Middle frontal gyrus (tissue), 1 donor: Measurements from ENCODE around the gene CTTN.

Source experiments
- DNase-seq: peaks from one replicate; pipeline ENCODE4 v3.0.0-alpha.2; 2015; ENCODE audit warnings: low spot score; ENCODE audit errors: extremely low spot score

CTTN gene

GRCh38 chr11:70397983-70398833, at the start of gene CTTN:
TSS of gene CTTN (plus strand) at chr11:70398529. CDS start at chr11:70407298, 8,769 bp downstream.
- DNase-seq: no peak

DNA sequence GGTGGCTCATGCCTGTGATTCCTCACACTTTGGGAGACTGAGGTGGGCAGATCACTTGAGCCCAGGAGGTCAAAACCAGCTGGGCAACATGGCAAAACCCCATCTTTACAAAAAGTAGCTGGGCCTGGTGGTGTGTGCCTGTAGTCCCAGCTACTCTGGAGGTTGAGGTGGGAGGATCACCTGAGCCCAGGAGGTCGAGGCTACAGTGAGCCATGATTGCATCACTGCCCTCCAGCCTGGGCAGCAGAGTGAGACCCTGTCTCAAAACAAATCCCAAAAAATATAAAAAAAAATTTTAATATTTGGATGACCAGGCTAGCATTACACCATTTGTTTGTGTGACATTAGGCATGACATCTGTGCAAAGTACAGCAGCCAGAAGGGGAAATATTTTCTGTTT, 49.7 kb upstream of the CTTN start:
- no peak for DNase-seq

- DNase-seq: no peak
Observed at GRCh38 chr11:70351646-70352045, 46.7 kb upstream of the CTTN start.

DNA sequence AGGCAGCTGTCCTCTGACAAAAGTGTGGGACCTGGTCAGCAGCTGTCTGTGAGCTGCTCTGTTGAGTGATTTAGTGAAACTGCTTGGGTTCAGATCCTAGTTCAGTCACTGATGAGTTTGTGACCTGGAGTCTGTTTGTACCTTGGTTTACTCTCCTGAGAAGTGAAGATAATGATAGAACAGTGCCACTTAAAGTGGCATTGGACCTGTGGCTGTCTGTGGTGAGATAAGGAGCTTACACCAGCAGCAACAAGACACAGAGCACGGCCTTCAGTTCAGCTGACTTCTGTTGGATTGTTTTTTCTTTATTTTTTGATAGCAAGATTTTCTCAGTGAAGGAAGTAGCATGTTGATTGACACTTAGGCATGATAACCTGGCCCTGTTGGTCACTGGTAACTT, 46.2 kb upstream of the CTTN start:
- DNase-seq: no peak

DNA sequence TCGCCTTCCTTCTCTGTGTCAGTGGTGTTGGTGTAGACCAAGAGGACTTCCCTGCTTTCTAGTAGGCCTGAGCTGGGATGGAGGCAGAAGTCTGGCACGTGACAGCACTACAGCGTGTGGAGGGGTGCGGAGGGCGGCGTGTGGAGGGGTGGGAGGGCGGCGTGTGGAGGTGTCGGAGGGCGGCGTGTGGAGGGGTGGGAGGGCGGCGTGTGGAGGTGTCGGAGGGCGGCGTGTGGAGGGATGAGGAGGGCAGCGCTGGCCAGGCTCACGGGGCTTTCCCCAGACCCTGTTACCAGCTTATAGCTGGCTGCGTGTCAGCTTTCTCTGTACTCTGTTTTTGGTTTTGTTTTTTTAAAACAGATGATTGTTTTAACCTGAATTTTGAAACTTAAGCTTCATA, 45.7 kb upstream of the CTTN start:
- no peak for DNase-seq

DNA sequence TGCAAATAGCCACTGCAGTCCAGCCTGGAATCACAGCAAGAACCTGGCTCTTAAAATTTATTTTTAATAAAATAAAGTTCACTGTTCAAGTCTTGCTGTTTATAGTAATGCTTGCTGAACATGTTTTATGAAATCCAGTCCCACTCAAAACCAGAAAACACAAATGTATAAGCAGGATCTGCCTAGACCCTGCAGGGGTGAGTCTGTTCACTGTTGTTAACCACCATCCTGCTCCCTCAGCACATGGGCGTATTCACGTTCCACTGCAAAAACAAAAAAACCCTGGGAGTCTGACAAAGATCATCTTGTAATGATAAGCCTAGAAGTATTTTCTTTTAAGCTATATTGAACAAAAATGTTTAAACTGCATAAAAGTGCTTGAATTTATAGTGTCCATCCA, 45.0 kb upstream of the CTTN start:
- DNase-seq: no peak

GRCh38 chr11:70353900-70354568, 44.3 kb upstream of the CTTN start:
- no peak for DNase-seq

GRCh38 chr11:70354629-70355028, 43.7 kb upstream of the CTTN start:
- no peak for DNase-seq

- DNase-seq: no peak
Observed at GRCh38 chr11:70358753-70359152, 39.6 kb upstream of the CTTN start.

DNA sequence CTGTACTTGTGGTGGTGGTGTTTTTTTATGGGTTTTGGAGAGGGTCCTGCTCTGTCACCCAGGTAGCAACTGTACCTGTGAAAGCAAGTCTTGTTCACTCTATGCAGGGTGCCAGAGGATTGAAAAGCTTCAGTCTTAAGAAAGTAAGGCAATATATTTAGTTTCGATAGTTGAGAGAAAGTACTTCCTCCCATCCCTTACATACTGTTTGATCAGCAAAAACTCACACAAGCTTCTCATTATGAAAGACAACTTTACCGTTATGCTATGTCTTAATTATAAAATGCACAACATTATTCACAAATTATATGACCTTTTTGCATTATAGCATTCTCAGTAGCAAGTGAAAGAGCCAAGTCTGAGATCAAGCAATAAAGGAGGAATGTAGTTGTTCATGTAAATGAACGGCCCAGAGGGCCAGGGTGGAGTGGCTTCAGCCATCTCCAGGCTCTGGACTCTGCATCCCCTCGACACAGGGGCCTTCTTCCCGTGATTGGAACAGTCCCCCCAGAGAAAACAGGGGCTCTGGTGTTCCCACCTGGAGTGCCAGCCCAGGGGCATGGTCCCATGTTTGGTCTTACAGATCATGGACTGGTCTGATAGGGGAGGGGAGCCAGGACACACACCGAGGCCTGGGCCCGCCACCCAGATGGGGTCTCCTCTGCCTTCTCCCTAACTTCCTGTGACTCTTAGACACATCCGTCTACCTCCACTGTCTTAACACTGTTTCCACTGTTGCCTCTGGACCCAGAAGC, 38.7 kb upstream of the CTTN start:
- DNase-seq: no peak

DNA sequence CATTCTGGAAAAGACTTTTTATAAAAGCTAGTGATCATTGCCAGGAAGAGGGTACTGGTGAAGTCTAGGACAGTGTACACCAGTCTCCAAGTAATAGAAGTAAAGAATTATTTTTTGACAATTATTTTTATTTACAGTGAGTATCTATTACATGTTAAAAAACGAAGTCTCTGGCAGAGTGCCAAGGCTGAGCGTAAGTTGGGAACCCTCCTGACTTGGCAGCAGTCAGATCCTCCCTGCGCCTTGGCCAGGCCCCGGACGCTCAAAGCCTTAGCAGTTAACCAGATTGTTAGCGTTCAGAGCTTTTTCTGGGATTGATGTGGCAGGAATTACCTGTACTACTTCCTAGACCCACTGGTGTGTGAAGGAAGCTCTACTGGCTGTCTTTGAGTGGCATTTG, 38.1 kb upstream of the CTTN start:
- no peak for DNase-seq

DNA sequence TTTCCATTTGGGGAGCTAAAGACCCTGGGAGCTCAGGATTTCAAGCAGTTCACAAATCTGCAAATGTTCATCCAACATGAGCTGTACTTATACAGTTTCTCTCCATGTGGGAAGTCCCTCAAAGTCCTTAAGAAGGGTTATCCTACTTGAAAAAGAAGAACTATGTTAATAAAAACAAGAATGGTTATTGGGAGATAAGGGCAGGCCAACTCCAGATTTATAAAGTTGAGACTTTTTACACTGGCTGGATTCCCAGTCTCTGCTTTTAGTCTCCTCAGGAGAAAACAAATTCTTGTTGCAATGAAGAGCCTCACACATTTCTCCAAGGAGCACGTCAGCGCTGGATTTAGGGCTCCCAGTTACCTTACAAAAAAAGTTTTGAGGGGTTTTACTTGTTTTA, 34.2 kb upstream of the CTTN start:
- no peak for DNase-seq

- DNase-seq: no peak
Observed at GRCh38 chr11:70364745-70365543, 33.4 kb upstream of the CTTN start.

GRCh38 chr11:70365544-70365927, 32.8 kb upstream of the CTTN start:
- no peak for DNase-seq

GRCh38 chr11:70367071-70367470, 31.3 kb upstream of the CTTN start:
- DNase-seq: no peak

DNA sequence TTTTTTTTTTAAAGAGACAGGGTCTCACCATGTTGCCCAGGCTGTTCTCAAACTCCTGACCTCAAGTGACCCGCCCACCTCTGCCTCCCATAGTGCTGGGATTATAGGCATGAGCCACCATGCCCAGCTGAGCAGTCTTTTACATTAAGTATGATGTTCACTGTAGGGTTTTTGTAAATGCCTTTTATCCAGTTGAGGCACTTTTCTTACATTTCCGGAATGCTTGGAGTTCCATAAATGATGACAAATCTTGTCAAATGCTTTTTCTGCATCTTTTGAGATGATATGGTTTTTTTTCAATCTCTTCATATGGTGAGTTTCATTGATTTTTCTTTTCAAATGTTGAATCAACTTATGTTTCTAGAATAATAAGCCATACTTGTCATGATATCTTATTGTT, 29.4 kb upstream of the CTTN start:
- no peak for DNase-seq

GRCh38 chr11:70371241-70371640, 27.1 kb upstream of the CTTN start:
- no peak for DNase-seq

DNA sequence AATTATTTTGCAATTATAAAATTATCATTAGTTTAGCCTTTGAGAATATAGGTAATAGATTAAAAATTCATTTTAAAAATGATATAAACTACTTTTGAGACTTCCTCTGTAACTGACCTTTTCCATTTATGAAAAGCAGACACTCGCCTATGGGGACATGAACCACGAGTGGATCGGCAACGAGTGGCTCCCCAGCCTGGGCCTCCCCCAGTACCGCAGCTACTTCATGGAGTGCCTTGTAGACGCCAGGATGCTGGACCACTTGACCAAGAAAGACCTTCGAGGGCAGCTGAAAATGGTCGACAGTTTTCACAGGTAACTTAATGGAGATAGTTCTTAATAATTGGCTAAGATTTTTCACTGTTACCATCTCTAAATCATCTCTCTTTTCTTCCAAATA, 26.3 kb upstream of the CTTN start:
- DNase-seq: no peak

DNA sequence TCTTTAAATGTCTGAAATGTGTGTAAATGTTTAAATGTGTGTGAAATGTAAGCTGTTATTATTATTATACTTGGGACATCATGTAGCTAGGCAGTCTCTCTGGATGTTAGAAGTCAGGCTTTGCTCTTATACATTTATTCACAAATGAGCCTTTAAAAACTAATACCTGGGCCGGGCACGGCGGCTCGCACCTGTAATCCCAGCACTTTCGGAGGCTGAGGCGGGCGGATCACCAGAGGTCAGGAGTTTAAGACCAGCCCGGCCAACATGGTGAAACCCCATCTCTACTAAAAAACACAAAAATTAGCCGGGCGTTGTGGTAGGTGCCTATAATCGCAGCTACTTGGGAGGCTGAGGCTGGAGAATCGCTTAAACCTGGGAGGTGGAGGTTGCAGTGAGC, 21.7 kb upstream of the CTTN start:
- no peak for DNase-seq

- DNase-seq: no peak
Observed at GRCh38 chr11:70377645-70378044, 20.7 kb upstream of the CTTN start.

DNA sequence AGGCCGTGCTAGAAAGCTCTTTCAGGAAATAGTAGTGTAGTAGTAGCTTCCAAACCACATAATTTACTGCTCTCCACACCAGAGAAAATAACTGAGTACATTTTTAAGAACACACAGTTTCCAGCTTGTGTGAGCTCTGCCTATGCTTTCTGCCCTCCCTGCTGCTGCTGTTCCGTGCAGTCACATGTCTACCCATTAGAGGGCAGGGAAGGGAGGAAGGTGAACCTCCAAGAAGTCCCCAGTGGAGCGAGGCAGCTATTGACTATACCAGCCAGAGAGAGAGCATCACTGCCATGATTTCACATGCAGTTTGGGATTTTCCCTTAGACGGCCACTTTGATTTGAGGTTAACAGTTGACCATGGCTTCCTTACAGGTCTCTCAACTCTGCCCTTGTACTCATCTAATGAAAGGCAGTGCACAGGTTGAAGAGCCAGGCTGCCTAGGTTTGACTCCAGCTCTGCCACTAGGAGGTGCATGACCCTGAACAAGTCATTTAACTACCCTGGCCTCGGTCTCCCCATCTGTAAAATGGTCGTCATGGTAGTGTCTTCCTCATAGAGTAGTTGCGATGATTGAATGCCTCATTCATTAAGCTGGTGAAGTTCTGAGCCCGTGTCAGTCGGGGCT, 19.7 kb upstream of the CTTN start:
- no peak for DNase-seq
